Suprapubic skin (tissue), 4 donors: ENCODE results near the gene SPAG16.

Experiments used
- EP300 ChIP-seq: sonication (generic); formaldehyde crosslinking; IDR thresholded peaks from one replicate; pipeline ENCODE4 v1.6.1; 2017; ENCODE audit warnings: antibody characterized with exemption
- POLR2A ChIP-seq, 2 donors: fragments of 450-650 bp; IDR thresholded peaks; one replicate each; pipeline ENCODE4 v1.6.1; 2017; ENCODE audit warnings: antibody characterized with exemption in 2 of 2, mild to moderate bottlenecking in 2 of 2, moderate library complexity in 2 of 2
- POLR2AphosphoS5 ChIP-seq, 3 donors: sonication (generic); formaldehyde crosslinking; IDR thresholded peaks; one replicate each; pipeline ENCODE4 v1.6.1; 2017; ENCODE audit warnings: antibody characterized with exemption in 3 of 3
- TF ChIP-seq, protein P1 (sequence below), 2 donors: fragments of 200-600 bp in 1 of 2; fragments of 450-650 bp in 1 of 2; sonication (generic) in 1 of 2; IDR thresholded peaks; one replicate each; pipeline ENCODE4 v1.5.1; 2016 to 2019; ENCODE audit warnings: antibody characterized with exemption in 2 of 2, mild to moderate bottlenecking in 1 of 2, moderate library complexity in 1 of 2

DNA sequence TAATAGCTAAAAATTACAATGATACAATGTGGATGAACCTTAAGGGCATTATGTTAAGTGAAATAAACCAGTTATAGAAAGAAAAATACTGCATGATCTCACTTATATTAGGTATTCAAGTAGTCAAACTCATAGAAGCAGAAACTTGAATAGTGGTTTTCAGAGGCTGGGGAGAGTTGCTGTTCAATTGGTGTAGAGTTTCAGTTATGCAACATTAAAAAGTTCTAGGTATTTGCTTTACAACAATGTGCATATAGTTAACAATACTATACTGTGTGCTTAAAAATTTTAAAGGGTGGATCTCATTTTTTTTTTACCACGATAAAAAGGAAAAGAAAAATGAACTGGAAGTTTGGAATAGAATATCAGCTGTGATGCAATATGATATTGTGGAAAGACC lies 479.1 kb downstream of the SPAG16 start:
- TF ChIP-seq POLR2A (IDR thresholded peaks at IDR 0.05): no peak
- TF ChIP-seq, protein P1, sequence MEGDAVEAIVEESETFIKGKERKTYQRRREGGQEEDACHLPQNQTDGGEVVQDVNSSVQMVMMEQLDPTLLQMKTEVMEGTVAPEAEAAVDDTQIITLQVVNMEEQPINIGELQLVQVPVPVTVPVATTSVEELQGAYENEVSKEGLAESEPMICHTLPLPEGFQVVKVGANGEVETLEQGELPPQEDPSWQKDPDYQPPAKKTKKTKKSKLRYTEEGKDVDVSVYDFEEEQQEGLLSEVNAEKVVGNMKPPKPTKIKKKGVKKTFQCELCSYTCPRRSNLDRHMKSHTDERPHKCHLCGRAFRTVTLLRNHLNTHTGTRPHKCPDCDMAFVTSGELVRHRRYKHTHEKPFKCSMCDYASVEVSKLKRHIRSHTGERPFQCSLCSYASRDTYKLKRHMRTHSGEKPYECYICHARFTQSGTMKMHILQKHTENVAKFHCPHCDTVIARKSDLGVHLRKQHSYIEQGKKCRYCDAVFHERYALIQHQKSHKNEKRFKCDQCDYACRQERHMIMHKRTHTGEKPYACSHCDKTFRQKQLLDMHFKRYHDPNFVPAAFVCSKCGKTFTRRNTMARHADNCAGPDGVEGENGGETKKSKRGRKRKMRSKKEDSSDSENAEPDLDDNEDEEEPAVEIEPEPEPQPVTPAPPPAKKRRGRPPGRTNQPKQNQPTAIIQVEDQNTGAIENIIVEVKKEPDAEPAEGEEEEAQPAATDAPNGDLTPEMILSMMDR (IDR thresholded peaks at IDR 0.05): no peak
- TF ChIP-seq EP300: no peak
- no peak for TF ChIP-seq POLR2AphosphoS5 (IDR thresholded peaks at IDR 0.05)
